HUES6 (cell line): ENCODE measurements around the gene SLC7A6.

Experiments used
- H3K27ac ChIP-seq: 2 replicates; pipeline ENCODE4 v1.7.0; 2013; ENCODE audit warnings: low read depth, mild to moderate bottlenecking, low read length, inconsistent platforms
- H3K27me3 ChIP-seq: 2 replicates; pipeline ENCODE4 v1.6.1; 2013; ENCODE audit warnings: low read length; ENCODE audit not compliant: control insufficient read depth, insufficient read depth
- H3K36me3 ChIP-seq: 2 replicates; pipeline ENCODE4 v1.6.1; 2013; ENCODE audit warnings: low read length; ENCODE audit not compliant: control insufficient read depth, insufficient read depth
- H3K4me1 ChIP-seq: 2 replicates; pipeline ENCODE4 v1.6.1; 2013; ENCODE audit warnings: low read length; ENCODE audit not compliant: control insufficient read depth, insufficient read depth
- H3K4me3 ChIP-seq: 2 replicates; pipeline ENCODE4 v1.5.1; 2013; ENCODE audit warnings: low read depth, low read length
- H3K9ac ChIP-seq: one replicate; pipeline ENCODE4 v1.6.1; 2013; ENCODE audit warnings: mild to moderate bottlenecking, low read length
- H3K9me3 ChIP-seq: 2 replicates; pipeline ENCODE4 v1.6.1; 2013; ENCODE audit warnings: low read depth, low read length; ENCODE audit not compliant: control insufficient read depth, insufficient read depth

Gene SLC7A6

DNA sequence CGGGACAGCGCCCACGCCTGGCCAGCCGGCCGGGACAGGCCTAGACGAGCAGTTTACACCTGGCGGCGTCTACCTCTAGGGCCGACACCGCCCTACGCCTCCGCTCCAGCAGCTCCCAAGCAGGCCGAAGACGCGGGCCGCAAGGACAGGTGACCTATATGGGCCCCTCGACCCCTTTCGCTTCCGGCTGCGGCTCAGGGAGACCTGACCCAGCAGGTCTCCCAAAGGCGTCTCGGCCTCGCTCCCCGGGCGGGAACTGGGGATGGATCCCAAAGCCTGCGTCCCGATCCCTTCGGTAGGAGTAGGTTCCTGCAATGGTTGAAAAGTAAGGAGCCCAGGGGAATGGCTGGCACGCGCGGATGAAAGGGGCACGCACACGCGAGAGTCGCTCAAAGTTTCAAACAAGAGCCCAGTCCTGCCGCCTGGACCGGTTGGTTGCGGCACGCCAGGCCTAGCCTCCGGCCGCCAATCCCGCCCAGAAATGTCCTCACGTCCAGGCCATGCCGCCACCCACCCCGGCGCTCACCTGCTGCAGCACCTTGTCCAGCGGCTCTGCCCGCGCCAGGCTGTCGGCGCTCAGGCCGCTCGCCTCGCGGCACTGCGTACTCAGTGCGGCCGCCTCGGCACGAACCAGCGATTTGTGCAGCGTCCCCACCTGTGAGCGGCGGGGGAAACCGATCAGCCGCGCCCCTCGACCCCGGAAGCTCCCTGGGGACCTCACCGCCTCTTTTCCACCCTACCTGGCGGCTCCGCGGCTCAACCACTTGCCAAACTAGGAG is 29.0 kb upstream of the SLC7A6 start:
- Histone ChIP-seq H3K27ac (peak overlapping the region; percentile 72; the same call in 1 of the 2 replicates), H3K36me3 (peaks cover 31% of the 10 kb centered on the region), H3K9me3 (no peaks in the 10 kb centered on the region), H3K4me1 (peaks cover 17% of the 10 kb centered on the region), H3K27me3 (peaks cover 28% of the 10 kb centered on the region; the same call in 1 of the 2 replicates), H3K4me3 (peak overlapping the region; percentile 62), H3K9ac (peak overlapping the region; percentile 74)

GRCh38 chr16:68235887-68236136 is 28.5 kb upstream of the SLC7A6 start, which contains the start of gene ESRP2:
Gene ESRP2, minus strand, starts transcription at chr16:68236127. Its CDS starts 82 bp downstream, at chr16:68236045.
- H3K9me3 ChIP-seq: no peaks in the 10 kb centered on the region
- peaks cover 26% of the 10 kb centered on the region for H3K36me3 ChIP-seq
- H3K27me3 ChIP-seq: peaks cover 28% of the 10 kb centered on the region; the same call in 1 of the 2 replicates
- H3K4me3 ChIP-seq: peak within 1 kb of the TSS; percentile 62
- peaks cover 17% of the 10 kb centered on the region for H3K4me1 ChIP-seq
- peak within 1 kb of the TSS; percentile 72 for H3K27ac ChIP-seq
- peak within 1 kb of the TSS; percentile 74 for H3K9ac ChIP-seq

- Histone ChIP-seq H3K36me3 (peaks cover 21% of the 10 kb centered on the region), H3K9ac (peak overlapping the region; percentile 74), H3K27me3 (peaks cover 28% of the 10 kb centered on the region; the same call in 1 of the 2 replicates), H3K4me3 (peak overlapping the region; percentile 62), H3K4me1 (peaks cover 17% of the 10 kb centered on the region), H3K27ac (peak overlapping the region; percentile 72), H3K9me3 (no peaks in the 10 kb centered on the region)
Observed at GRCh38 chr16:68236137-68236825, 28.0 kb upstream of the SLC7A6 start.

DNA sequence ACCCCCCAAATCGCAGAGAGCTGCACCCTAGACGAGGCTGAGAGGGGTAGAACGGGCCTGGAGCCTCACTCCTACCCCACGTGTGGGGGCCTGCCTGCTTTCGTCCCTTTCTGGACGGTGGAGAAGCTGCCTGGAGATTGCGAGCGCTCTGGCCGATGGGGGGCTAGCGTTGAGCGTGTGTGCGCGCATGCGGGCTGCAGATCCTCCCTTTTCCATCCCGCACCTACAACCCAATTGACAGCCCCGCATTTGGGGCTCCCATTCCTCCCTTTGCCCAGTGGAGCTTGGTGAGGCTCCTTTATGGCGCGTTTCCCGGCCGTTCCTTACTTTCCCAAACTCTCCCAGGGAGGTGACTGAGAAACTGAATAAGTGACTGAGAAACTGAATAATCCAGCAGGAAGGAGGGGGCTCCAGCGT is 27.5 kb upstream of the SLC7A6 start:
- Histone ChIP-seq H3K27ac (peak overlapping the region; percentile 72), H3K9ac (peak overlapping the region; percentile 74), H3K9me3 (no peaks in the 10 kb centered on the region), H3K4me3 (peak overlapping the region; percentile 62), H3K4me1 (peaks cover 17% of the 10 kb centered on the region), H3K27me3 (peaks cover 28% of the 10 kb centered on the region; the same call in 1 of the 2 replicates), H3K36me3 (peaks cover 15% of the 10 kb centered on the region)

GRCh38 chr16:68237243-68238028 is 26.9 kb upstream of the SLC7A6 start:
- H3K9ac ChIP-seq: peak overlapping the region; percentile 74
- H3K27ac ChIP-seq: peak overlapping the region; percentile 72; the same call in 1 of the 2 replicates
- H3K4me3 ChIP-seq: peak overlapping the region; percentile 62
- peaks cover 28% of the 10 kb centered on the region; the same call in 1 of the 2 replicates for H3K27me3 ChIP-seq
- H3K4me1 ChIP-seq: peaks cover 17% of the 10 kb centered on the region
- peaks cover 9% of the 10 kb centered on the region for H3K36me3 ChIP-seq
- no peaks in the 10 kb centered on the region for H3K9me3 ChIP-seq

GRCh38 chr16:68238029-68238345 is 26.3 kb upstream of the SLC7A6 start:
- Histone ChIP-seq H3K9ac (peak overlapping the region; percentile 65), H3K4me3 (peak overlapping the region; percentile 56), H3K9me3 (no peaks in the 10 kb centered on the region), H3K27ac (peak overlapping the region; percentile 52; the same call in 1 of the 2 replicates), H3K27me3 (peaks cover 28% of the 10 kb centered on the region; the same call in 1 of the 2 replicates), H3K36me3 (peaks cover 7% of the 10 kb centered on the region), H3K4me1 (peaks cover 17% of the 10 kb centered on the region)

DNA sequence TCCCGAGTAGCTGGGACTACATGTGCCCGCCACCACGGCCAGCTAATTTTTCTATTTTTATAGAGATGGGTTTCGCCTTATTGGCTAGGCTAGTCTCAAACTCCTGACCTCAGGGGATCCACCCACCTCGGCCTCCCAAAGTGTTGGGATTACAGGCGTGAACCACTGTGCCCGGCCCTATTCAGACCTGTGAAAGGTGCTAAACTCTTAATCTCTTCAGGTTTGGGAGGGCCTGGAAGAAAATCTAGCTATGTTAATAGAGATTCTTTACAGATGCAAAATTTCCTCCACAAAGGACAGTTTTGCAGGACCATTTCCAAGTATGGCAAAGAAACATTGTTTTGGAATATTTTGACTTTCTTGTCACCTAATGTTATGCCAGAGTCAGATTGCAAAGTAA is 22.2 kb upstream of the SLC7A6 start:
- Histone ChIP-seq H3K27ac (no peak overlapping the region), H3K4me1 (peaks cover 12% of the 10 kb centered on the region; the same call in 1 of the 2 replicates), H3K4me3 (no peak overlapping the region), H3K36me3 (no peaks in the 10 kb centered on the region), H3K9me3 (no peaks in the 10 kb centered on the region), H3K27me3 (peaks cover 14% of the 10 kb centered on the region), H3K9ac (no peak overlapping the region)

GRCh38 chr16:68242926-68243858 is 21.1 kb upstream of the SLC7A6 start:
- no peak overlapping the region for H3K4me3 ChIP-seq
- no peaks in the 10 kb centered on the region for H3K9me3 ChIP-seq
- no peak overlapping the region for H3K27ac ChIP-seq
- H3K27me3 ChIP-seq: peaks cover 14% of the 10 kb centered on the region
- H3K4me1 ChIP-seq: peaks cover 12% of the 10 kb centered on the region; the same call in 1 of the 2 replicates
- no peak overlapping the region for H3K9ac ChIP-seq
- H3K36me3 ChIP-seq: no peaks in the 10 kb centered on the region

- peaks cover 14% of the 10 kb centered on the region for H3K27me3 ChIP-seq
- peak overlapping the region; percentile 89 for H3K4me3 ChIP-seq
- peaks cover 12% of the 10 kb centered on the region; the same call in 1 of the 2 replicates for H3K4me1 ChIP-seq
- H3K27ac ChIP-seq: no peak overlapping the region
- H3K9me3 ChIP-seq: no peaks in the 10 kb centered on the region
- H3K36me3 ChIP-seq: 0 out of 2 replicates have a peak, but pooled peaks cover 3% of the 10 kb centered on the region
- peak overlapping the region; percentile 29 for H3K9ac ChIP-seq
Observed at GRCh38 chr16:68244481-68244902, 19.8 kb upstream of the SLC7A6 start.
